K562 (cell line): ENCODE measurements around the gene XPO4. TPM values are rescaled to one million over a fixed set of nuclear protein-coding genes. Genes with fewer than 3 reads are reported as not detected.

Source experiments
- ATAC-seq: fragments of 200-7000 bp; cut with Tn5 transposase; 3 replicates; pipeline ENCODE4 v1.9.1; 2020; ENCODE audit warnings: moderate library complexity
- BruUV-seq: library from RNA; stranded (reverse); fragments of 400-500 nt; replicated peaks from 2 replicates; lab custom pipeline; 2021; lab: Mats Ljungman, UMichigan
- CTCF ChIA-PET: fragments of 300-600 bp; formaldehyde crosslinking; extraction: SDS; loops from one replicate; lab custom pipeline; 2021; ENCODE audit warnings: low intra/inter-chr PET ratio; lab: Yijun Ruan, JAX
- POLR2A ChIA-PET: fragments of 300-600, 350-650 bp; sonication (Branson Sonifier 250); formaldehyde crosslinking; extraction: SDS; loops from one replicate; lab custom pipeline; 2021; ENCODE audit warnings: antibody characterized with exemption, inconsistent platforms; lab: Yijun Ruan, JAX
- DNase-seq, 4 experiments: peaks; one replicate each; pipeline versions ENCODE4 v3.0.0 to v3.0.0-alpha.2; 2011 to 2018; ENCODE audit warnings: low spot score in 3 of 4, mixed read lengths in 3 of 4; ENCODE audit errors: extremely low read depth in 1 of 4
- FAIRE-seq: peaks from 2 replicates; lab custom pipeline; 2011; peaks lifted over from hg19 to GRCh38; lab: Jason Lieb, UNC
- H2AFZ ChIP-seq: 2 replicates; pipeline ENCODE4 v1.6.0; 2011; ENCODE audit warnings: low read depth, low read length, control low read depth, inconsistent platforms
- H3K27ac ChIP-seq: fragments of 200-600 bp; 3 replicates; pipeline ENCODE4 v1.8.0; 2011; ENCODE audit warnings: low read depth, mild to moderate bottlenecking, control low read depth, inconsistent platforms, low read length, moderate library complexity, mixed read lengths; ENCODE audit errors: extremely low read depth
- H3K27me3 ChIP-seq, 2 experiments: fragments of 300-600 bp in 1 of 2; 2 replicates in 1 of 2; 3 replicates in 1 of 2; pipeline versions ENCODE4 v1.6.0 to v1.8.0; 2011; ENCODE audit warnings: inconsistent platforms in 2 of 2, low read length in 2 of 2, mild to moderate bottlenecking in 1 of 2, mixed read lengths in 1 of 2, moderate library complexity in 1 of 2; ENCODE audit not compliant: control insufficient read depth in 2 of 2, insufficient read depth in 2 of 2
- H3K36me3 ChIP-seq: fragments of 300-600 bp; 3 replicates; pipeline ENCODE4 v1.8.0; 2011; ENCODE audit warnings: mild to moderate bottlenecking, low read length, inconsistent platforms; ENCODE audit not compliant: control insufficient read depth, insufficient read depth
- H3K4me1 ChIP-seq, 2 experiments: fragments of 200-600 bp in 1 of 2; replicated peaks in 1 of 2; 2 replicates in 1 of 2; 3 replicates in 1 of 2; pipeline versions ENCODE4 v1.5.1 to v1.8.0; 2011; ENCODE audit warnings: inconsistent platforms in 2 of 2, low read length in 2 of 2, mild to moderate bottlenecking in 1 of 2, mixed read lengths in 1 of 2, moderate library complexity in 1 of 2; ENCODE audit not compliant: control insufficient read depth in 2 of 2, insufficient read depth in 2 of 2
- H3K4me2 ChIP-seq: 2 replicates; pipeline ENCODE4 v1.6.1; 2011; ENCODE audit warnings: low read length, control low read depth, inconsistent platforms, mixed read lengths; ENCODE audit not compliant: insufficient read depth
- H3K4me3 ChIP-seq: fragments of 200-600 bp; sonication (generic), shearing (Covaris generic); 2 replicates; pipeline ENCODE4 v1.5.1; 2016; ENCODE audit warnings: control low read depth, inconsistent platforms
- H3K79me2 ChIP-seq: fragments of 200-600 bp; 3 replicates; pipeline ENCODE4 v1.8.0; 2011; ENCODE audit warnings: low read length, inconsistent platforms; ENCODE audit not compliant: control insufficient read depth, insufficient read depth
- H3K9ac ChIP-seq, 2 experiments: 2 replicates each; pipeline versions ENCODE4 v1.6.0 to v1.6.1; 2011; ENCODE audit warnings: low read depth in 2 of 2, low read length in 2 of 2, control low read depth in 1 of 2, inconsistent platforms in 1 of 2, mild to moderate bottlenecking in 1 of 2, mixed read lengths in 1 of 2; ENCODE audit not compliant: insufficient read depth in 1 of 2
- H3K9me1 ChIP-seq: one replicate; pipeline ENCODE4 v1.6.0; 2011; ENCODE audit warnings: inconsistent platforms, mild to moderate bottlenecking, low read length, moderate library complexity; ENCODE audit not compliant: control insufficient read depth, insufficient read depth
- H3K9me3 ChIP-seq: replicated peaks from 2 replicates; pipeline ENCODE4 v1.5.1; 2011; ENCODE audit warnings: low read depth, low read length, inconsistent platforms; ENCODE audit not compliant: control insufficient read depth, insufficient read depth
- H4K20me1 ChIP-seq: replicated peaks from 2 replicates; pipeline ENCODE4 v1.6.1; 2011; ENCODE audit warnings: low read length, inconsistent platforms, mixed read lengths; ENCODE audit not compliant: control insufficient read depth, insufficient read depth
- CBX3 ChIP-seq, 2 experiments: IDR thresholded peaks; 1 replicate in 1 of 2; 2 replicates in 1 of 2; pipeline ENCODE4 v1.6.1; 2012; ENCODE audit warnings: inconsistent platforms in 2 of 2, low read length in 2 of 2, borderline replicate concordance in 1 of 2, control low read depth in 1 of 2
- ELF4 ChIP-seq: fragments of 450-650 bp; formaldehyde crosslinking; IDR thresholded peaks from 2 replicates; pipeline ENCODE4 v1.4.0; 2022; ENCODE audit warnings: missing genetic modification characterization
- FIP1L1 ChIP-seq: fragments of 200-400 bp; formaldehyde crosslinking; IDR thresholded peaks from 2 replicates; pipeline ENCODE4 v1.6.1; 2018; ENCODE audit warnings: mild to moderate bottlenecking, low read depth, low read length; ENCODE audit not compliant: poor library complexity, severe bottlenecking
- NFIC ChIP-seq: fragments of 450-650 bp; IDR thresholded peaks from 2 replicates; pipeline ENCODE4 v1.6.1; 2017; ENCODE audit warnings: mild to moderate bottlenecking, inconsistent platforms
- RBM25 ChIP-seq: fragments of 200-400 bp; formaldehyde crosslinking; IDR thresholded peaks from 2 replicates; pipeline ENCODE4 v1.6.1; 2018; ENCODE audit warnings: low read length, low read depth, moderate library complexity; ENCODE audit not compliant: severe bottlenecking
- STAT5B ChIP-seq: fragments of 250-450 bp; sonication (Bioruptor Pico); IDR thresholded peaks from 2 replicates; pipeline ENCODE4 v1.8.0; 2021; ENCODE audit warnings: mild to moderate bottlenecking, inconsistent platforms
- XRCC5 ChIP-seq: fragments of 200-400 bp; formaldehyde crosslinking; IDR thresholded peaks from 2 replicates; pipeline ENCODE4 v1.6.1; 2017; ENCODE audit warnings: low read depth, mild to moderate bottlenecking, low read length
- WGBS: fragments of 100-300 bp; shearing (Covaris generic); methylation state at CpG from one replicate; pipeline ENCODE4 v1.1.6; 2016; ENCODE audit warnings: low coverage, mixed read lengths; ENCODE audit not compliant: insufficient coverage; ENCODE audit errors: missing lambda C conversion rate; 5-methylcytosine and 5-hydroxymethylcytosine counted together
- in situ Hi-C: fragments of 300-500 bp; cut with MboI; formaldehyde crosslinking; loops from 4 replicates; pipeline ENCODE4 v1.15.0; 2018; ENCODE audit warnings: inconsistent platforms, mixed read lengths
- intact Hi-C: fragments of 100-400 bp; cut with micrococcal nuclease; formaldehyde crosslinking; loops from 2 replicates; pipeline ENCODE4 v1.14.2; 2022
- polyA plus RNA-seq, 8 experiments: library from polyadenylated mRNA; depleted of rRNA in 4 of 8; stranded (reverse) in 5 of 8; unstranded in 3 of 8; fragments of >200 nt; fragmentation: Nextera tagmentation in 2 of 8; fragmentation: Illumina TruSeq in 1 of 8; extraction: Ambion mirVana in 2 of 8; extraction: Trizol in 1 of 8; gene quantifications; 2 replicates each; pipeline versions ENCODE4 v1.2.1 to v1.2.3, GENCODE V29; 2011 to 2014; ENCODE audit warnings: inconsistent platforms in 1 of 8, missing spikeins in 1 of 8
- total RNA-seq, 7 experiments: library from RNA; depleted of rRNA in 6 of 7; stranded (reverse); fragments of >200 nt in 6 of 7; fragmentation: Illumina TruSeq in 2 of 7; extraction: Trizol in 2 of 7; gene quantifications; 2 replicates each; pipeline versions ENCODE4 v1.2.1 to v1.2.3, GENCODE V29; 2011 to 2021; ENCODE audit warnings: low replicate concordance in 1 of 7
- TF ChIP-seq, protein P1 (sequence below): fragments of 250-450 bp; sonication (Bioruptor Pico); IDR thresholded peaks from 2 replicates; pipeline ENCODE4 v1.6.1; 2021; ENCODE audit warnings: mild to moderate bottlenecking

The XPO4 gene
- total and polyA plus RNA-seq, 9 of the 15 experiments (the other 6 are each of a cell fraction or from before 2014, with no cell fraction given): 5.5 to 25.1 (median 17.5) TPM

DNA sequence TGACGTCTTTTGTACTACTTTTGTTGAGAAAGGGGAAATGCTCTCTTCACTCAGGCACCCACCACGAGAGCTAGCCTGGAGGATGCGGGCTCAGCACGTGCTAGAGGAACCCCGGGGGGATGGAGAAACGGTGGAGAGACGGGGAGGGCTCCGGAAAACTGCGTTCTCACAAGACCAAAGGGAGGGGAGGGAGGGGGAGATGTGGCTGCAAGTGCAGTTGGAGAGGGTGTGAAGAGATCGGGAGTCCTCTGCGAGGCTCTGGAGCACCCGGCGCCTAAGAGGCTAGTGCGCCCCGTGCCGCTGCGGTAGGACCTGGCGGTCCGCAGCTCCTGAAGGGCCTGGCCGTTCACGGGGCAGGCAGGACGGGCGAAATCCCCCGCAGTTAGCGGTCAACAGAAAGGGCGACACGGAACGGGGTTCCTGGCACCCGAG is 43.4 kb upstream of the XPO4 start:
- no peak for DNase-seq
- no peak overlapping the region for H3K4me3 ChIP-seq

More for the DNA sequence above, 43.4 kb upstream of the XPO4 start:
- intact Hi-C loops: loop anchor here (10.0 kb wide), 1 partner anchor 79 kb away; no protein-coding TSS in a partner anchor
- no peak overlapping the region for H3K9ac ChIP-seq
- CTCF ChIA-PET: no interaction called here
- TF ChIP-seq, protein P1, sequence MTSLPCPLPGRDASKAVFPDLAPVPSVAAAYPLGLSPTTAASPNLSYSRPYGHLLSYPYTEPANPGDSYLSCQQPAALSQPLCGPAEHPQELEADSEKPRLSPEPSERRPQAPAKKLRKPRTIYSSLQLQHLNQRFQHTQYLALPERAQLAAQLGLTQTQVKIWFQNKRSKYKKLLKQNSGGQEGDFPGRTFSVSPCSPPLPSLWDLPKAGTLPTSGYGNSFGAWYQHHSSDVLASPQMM: no peak
- TF ChIP-seq NFIC: no peak
- TF ChIP-seq ELF4: no peak
- no peak for TF ChIP-seq RBM25
- TF ChIP-seq CBX3 (IDR thresholded peaks at IDR 0.05; ENCODE audit: borderline replicate concordance in 1 of 2, low read length in 2 of 2): no peak
- no peak for TF ChIP-seq STAT5B (CRISPR knock-in tag)
- no peak for TF ChIP-seq FIP1L1
- TF ChIP-seq XRCC5: no peak
- TF ChIP-seq, all 486 proteins: peak for 0
- Histone ChIP-seq H3K4me1 (peaks cover 0 to 5% of the 10 kb centered on the region in 2 experiments; a peak in 2 of 5 replicates), H3K9me1 (no peaks in the 10 kb centered on the region), H3K79me2 (no peaks in the 10 kb centered on the region), H3K27me3 (0 out of 5 replicates have a peak, but pooled peaks cover 0 to 2% of the 10 kb centered on the region in 2 experiments), H2AFZ (no peak overlapping the region), H3K4me2 (no peak overlapping the region), H4K20me1 (no peaks in the 10 kb centered on the region), H3K9me3 (no peaks in the 10 kb centered on the region), H3K27ac (no peak overlapping the region), H3K36me3 (no peaks in the 10 kb centered on the region)
- ATAC-seq: peak; percentile 42; the same call in 1 of the 3 replicates
- in situ Hi-C loops: loop anchor here (10.0 kb wide), 2 partner anchors 159 to 539 kb away; no protein-coding TSS in a partner anchor
- no TSS peak for BruUV-seq
- WGBS: 9% methylated on average over 19 of the region's 29 CpGs
- FAIRE-seq: no peak
- POLR2A ChIA-PET: no interaction called here
